Erythroblast (primary cell): ENCODE results near the gene WDR89.
"Not testable (repeated sequence)": the region's sequence is repeated elsewhere in the genome, so short reads cannot be mapped to it uniquely, and the experiment has no call there.

Experiments used
- DNase-seq, 2 experiments: peaks; one replicate each; lab custom pipeline; 2025; lab: John Stamatoyannopoulos, UW
- GATA1 ChIP-seq: IDR thresholded peaks from 2 replicates; pipeline ENCODE4 v1.6.1; 2011; ENCODE audit warnings: low read depth, mild to moderate bottlenecking, control low read depth, low read length, moderate library complexity
- POLR2A ChIP-seq: IDR thresholded peaks from 2 replicates; pipeline ENCODE4 v1.6.1; 2011; ENCODE audit warnings: mild to moderate bottlenecking, low read length

WDR89 gene

DNA sequence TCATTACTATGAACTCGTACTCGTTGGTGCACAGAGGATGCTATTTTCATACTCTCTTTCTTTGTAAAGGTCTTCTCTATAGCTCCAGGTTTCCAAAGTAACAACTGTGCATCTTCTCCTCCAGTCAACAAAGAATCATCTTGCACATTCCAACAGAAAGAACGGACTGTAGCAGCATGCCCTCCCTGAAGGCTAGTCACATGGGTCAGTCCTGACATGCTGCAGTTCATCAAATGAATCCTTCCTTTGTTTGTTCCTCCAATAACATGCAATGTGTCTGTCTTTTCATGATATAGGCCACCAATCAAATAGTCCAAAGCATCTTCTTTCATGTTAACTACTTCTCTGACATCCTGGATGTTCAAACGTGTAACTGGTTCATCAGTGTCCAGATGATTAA is 42.9 kb downstream of the WDR89 start:
- DNase-seq = no peak
- TF ChIP-seq GATA1 = no peak
- TF ChIP-seq POLR2A = no peak

- TF ChIP-seq GATA1 = no peak
- TF ChIP-seq POLR2A = no peak
- DNase-seq = no peak
Observed at GRCh38 chr14:63596998-63597658, 44.5 kb downstream of the WDR89 start.

- DNase-seq = no peak
- TF ChIP-seq GATA1 (no peak), POLR2A (no peak)
Observed at GRCh38 chr14:63594455-63595372, 47.0 kb downstream of the WDR89 start.

GRCh38 chr14:63583046-63583445 is 58.6 kb downstream of the WDR89 start:
- DNase-seq = not testable (repeated sequence)

DNA sequence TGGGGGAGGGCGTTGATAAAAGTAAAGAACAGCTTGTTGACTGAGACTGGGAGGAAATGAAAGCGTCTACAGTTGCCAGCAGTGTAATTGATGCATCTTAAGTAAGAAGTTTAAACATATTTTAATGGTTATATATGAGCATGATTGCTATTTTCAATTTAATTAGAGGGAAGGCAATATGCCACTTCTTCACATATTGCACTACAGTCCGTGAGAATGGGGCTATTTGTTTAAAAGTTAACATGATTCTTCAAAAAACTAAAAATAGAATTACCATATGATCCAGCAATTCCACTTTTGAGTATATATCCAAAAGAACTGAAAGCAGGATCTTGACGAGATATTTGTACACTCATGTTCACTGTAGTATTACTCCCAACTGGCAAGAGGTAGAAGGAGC is 60.2 kb downstream of the WDR89 start:
- no peak for DNase-seq

GRCh38 chr14:63578300-63578699 is 63.4 kb downstream of the WDR89 start:
- DNase-seq = no peak
- TF ChIP-seq GATA1 (no peak), POLR2A (no peak)

More for the DNA sequence above, 60.2 kb downstream of the WDR89 start:
- no peak for TF ChIP-seq POLR2A
- no peak for TF ChIP-seq GATA1

DNA sequence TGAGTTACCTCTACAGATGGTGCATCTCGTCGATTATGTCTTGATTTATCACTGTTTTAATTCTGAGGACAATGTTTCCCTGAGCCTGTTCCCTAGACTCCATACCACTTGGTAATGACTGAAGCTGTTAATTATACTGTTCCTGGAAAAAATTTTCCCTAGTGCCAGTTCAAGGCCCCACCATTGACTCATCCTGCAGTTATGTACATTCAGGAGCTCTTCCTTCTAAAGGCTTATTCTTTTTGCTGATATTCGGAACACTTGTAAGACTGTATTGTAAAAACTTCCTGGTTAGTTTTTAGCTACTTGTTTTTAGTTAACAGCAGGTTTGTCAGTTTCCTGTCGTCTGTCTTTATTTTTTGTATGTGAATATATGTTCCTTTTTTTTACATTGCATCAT is 68.1 kb downstream of the WDR89 start:
- DNase-seq = no peak
- TF ChIP-seq GATA1 (no peak), POLR2A (no peak)

- no peak for DNase-seq
- no peak for TF ChIP-seq POLR2A
- TF ChIP-seq GATA1 = no peak
Observed at GRCh38 chr14:63565448-63565847, 76.2 kb downstream of the WDR89 start.

- DNase-seq = no peak
- TF ChIP-seq GATA1 (no peak), POLR2A (no peak)
Observed at GRCh38 chr14:63564318-63564717, 77.4 kb downstream of the WDR89 start.

DNA sequence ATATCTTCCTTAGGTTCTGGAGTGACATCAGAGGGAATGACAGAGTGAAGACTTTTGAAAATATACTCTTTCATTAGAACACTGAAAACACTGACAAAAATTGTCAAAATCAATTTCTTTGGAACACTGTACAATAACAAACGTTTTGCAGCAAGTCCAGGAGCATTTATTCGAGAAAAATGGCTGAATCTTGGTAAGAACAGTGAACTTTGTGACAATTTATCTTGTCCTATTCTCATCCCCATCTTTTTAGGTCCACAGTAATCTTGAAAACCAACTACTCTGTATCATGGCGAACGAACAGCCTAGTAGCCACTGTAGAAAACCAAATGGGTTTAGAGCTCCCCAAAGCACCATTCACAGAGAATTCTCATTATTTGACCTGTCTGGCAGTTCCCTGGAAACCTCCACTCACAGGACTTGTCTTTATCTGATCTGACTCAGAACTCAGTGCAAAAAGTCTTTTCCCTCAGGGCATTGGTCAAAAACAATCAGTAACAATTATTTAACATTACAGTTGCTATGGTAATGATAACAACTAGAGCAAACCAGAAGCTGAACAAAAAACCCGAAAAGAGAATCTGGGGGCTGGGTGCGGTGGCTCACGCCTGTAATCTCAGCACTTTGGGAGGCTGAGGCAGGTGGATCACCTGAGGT is 78.2 kb downstream of the WDR89 start:
- no peak for TF ChIP-seq POLR2A
- TF ChIP-seq GATA1 = no peak
- no peak for DNase-seq

DNA sequence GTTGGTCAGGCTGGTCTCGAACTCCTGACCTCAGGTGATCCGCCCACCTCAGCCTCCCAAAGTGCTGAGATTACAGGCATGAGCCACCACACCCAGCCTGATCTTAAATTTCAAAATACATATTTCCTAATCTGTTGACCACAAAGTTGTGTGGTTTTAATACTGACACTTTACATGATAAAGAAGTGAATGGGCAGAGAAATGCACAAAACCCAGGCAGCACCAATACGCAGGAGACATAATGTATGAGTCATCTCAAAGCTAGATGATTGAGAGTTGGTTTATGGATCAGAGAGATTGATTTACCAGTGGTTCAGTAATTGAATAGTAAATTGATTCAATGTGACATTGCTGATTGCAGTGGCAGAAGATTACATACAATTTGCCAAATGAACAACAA is 79.3 kb downstream of the WDR89 start:
- DNase-seq = no peak
- TF ChIP-seq GATA1 (no peak), POLR2A (no peak)

DNA sequence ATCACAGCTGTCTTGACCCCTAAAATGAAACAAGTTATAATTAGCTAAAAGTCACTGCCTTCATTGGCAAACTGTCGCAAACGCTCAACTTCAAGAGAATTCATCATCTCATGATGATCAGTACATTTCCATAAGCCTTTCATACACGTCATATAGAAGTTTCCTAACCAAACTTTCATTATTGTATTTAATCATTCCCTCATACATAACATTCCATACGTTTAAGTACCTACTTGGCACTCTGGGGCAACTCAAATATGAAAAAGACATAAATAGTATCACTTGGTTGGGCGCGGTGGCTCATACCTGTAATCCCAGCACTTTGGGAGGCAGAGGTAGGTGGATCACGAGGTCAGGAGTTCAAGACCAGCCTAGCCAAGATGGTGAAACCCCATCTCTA is 86.1 kb downstream of the WDR89 start:
- TF ChIP-seq GATA1 (no peak), POLR2A (no peak)
- no peak for DNase-seq

- no peak for TF ChIP-seq GATA1
- DNase-seq = no peak
Observed at GRCh38 chr14:63551332-63551731, 90.3 kb downstream of the WDR89 start.

DNA sequence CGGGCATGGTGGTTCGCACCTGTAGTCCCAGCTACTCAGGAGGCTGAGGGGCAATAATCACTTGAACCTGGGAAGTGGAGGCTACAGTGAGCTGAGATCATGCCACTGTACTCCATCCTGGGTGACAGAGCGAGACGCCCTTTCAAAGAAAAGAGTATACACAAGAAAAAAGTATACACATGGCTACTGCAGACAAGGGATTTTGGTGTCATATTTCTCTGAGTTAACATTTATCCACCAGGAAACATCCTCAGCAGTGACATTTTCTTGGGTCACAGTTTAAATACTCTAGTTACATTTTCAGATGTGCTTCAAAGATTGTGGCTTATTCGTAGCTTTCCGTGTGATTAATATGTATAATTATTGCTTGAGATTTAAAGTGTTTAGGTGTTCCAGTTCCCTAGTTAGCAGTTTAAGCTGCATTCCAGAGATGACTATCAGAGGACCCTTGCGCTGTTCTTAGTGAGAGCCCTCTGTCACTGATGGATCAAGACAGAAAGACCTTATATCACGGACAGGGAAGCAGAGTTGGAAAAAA is 93.8 kb downstream of the WDR89 start:
- TF ChIP-seq POLR2A (no peak), GATA1 (no peak)
- no peak for DNase-seq
